Brain microvascular endothelial cell (primary cell): Measurements from ENCODE around the gene GVQW3.

ENCODE experiments used
- DNase-seq: peaks from one replicate; pipeline ENCODE4 v3.0.0-alpha.2; 2020
- H3K27ac ChIP-seq: fragments of 250-450 bp; sonication (Bioruptor Pico); 2 replicates; pipeline ENCODE4 v1.5.1; 2020; ENCODE audit warnings: mild to moderate bottlenecking, moderate library complexity
- H3K27me3 ChIP-seq: fragments of 250-450 bp; sonication (Bioruptor Pico); replicated peaks from 2 replicates; pipeline ENCODE4 v1.5.1; 2020; ENCODE audit warnings: mild to moderate bottlenecking
- H3K36me3 ChIP-seq: fragments of 250-450 bp; sonication (Bioruptor Pico); replicated peaks from 2 replicates; pipeline ENCODE4 v1.5.1; 2020; ENCODE audit warnings: mild to moderate bottlenecking
- H3K4me3 ChIP-seq: 2 replicates; pipeline ENCODE4 v1.5.1; 2011; ENCODE audit warnings: low read depth, mild to moderate bottlenecking, control low read depth, low read length, moderate library complexity
- in situ Hi-C: cut with HindIII; loops from 2 replicates; pipeline ENCODE4 v1.10.0; 2017; ENCODE audit warnings: low sequenced_read_pairs, low pct_ligation_motif_present
- TF ChIP-seq, protein P1 (sequence below): IDR thresholded peaks from 2 replicates; pipeline ENCODE4 v1.5.1; 2011; ENCODE audit warnings: low read depth, mild to moderate bottlenecking, moderate library complexity, low read length, control low read depth, inconsistent platforms; ENCODE audit errors: missing control alignments

Gene GVQW3

DNA sequence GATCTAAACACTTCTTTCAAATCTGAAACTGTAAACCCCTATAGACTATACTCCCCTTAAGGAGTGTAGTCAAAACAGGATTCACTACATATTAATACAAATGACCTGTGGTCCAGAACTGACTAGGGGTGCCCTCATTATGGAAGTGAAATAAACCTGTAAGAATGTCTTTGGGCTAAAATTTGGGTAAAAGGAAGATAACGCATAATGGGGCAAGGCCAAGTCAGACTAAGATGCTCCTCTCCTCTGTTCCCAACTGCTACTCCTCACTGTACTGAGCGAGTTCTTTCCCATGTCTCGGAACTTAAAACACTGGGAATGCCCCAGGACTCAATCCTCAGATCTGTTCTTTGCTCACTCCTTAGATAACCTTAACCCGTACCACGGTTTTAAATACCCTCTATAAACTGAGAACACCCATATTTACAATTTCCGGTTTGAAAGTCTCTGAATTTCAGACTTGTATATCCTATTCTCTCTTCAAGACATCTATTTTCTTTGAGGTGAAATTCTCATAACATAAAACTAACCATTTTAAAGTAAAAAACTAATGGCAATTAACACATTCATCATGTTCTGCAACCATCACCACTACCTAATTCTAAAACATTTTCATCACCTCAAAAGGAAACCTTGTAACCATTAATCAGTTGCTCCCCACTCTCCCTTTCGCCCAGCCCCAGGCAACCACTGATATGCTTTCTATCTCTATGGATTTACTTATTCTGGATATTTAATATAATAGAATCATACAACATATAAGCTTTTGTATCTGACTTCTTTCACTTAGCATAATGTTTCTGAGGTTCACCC is 4.2 kb upstream of the GVQW3 start:
- no peak overlapping the region for H3K4me3 ChIP-seq
- H3K27ac ChIP-seq = no peak overlapping the region
- in situ Hi-C loops = no loop called here
- TF ChIP-seq, protein P1, sequence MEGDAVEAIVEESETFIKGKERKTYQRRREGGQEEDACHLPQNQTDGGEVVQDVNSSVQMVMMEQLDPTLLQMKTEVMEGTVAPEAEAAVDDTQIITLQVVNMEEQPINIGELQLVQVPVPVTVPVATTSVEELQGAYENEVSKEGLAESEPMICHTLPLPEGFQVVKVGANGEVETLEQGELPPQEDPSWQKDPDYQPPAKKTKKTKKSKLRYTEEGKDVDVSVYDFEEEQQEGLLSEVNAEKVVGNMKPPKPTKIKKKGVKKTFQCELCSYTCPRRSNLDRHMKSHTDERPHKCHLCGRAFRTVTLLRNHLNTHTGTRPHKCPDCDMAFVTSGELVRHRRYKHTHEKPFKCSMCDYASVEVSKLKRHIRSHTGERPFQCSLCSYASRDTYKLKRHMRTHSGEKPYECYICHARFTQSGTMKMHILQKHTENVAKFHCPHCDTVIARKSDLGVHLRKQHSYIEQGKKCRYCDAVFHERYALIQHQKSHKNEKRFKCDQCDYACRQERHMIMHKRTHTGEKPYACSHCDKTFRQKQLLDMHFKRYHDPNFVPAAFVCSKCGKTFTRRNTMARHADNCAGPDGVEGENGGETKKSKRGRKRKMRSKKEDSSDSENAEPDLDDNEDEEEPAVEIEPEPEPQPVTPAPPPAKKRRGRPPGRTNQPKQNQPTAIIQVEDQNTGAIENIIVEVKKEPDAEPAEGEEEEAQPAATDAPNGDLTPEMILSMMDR = no peak
- DNase-seq = no peak
- H3K27me3 ChIP-seq = no peaks in the 10 kb centered on the region
- no peaks in the 10 kb centered on the region for H3K36me3 ChIP-seq

DNA sequence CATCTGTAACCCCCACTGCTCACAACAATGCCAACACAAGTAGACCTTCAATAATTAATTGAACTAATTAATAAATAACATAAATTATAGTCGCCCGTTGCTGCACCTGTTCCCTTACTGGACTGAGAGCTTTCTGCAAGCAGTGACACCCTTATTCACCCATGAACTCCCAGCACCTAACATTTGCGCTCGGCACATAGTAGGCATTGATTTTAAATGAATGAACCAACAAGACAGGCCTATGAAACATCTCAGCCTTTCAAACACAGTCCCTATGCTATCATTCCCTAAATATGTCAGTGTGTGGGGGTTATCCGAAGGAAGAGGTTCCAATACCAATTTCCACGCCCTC is 1.3 kb upstream of the GVQW3 start:
- in situ Hi-C loops = no loop called here
- no peak overlapping the region for H3K27ac ChIP-seq
- no peak for DNase-seq

DNA sequence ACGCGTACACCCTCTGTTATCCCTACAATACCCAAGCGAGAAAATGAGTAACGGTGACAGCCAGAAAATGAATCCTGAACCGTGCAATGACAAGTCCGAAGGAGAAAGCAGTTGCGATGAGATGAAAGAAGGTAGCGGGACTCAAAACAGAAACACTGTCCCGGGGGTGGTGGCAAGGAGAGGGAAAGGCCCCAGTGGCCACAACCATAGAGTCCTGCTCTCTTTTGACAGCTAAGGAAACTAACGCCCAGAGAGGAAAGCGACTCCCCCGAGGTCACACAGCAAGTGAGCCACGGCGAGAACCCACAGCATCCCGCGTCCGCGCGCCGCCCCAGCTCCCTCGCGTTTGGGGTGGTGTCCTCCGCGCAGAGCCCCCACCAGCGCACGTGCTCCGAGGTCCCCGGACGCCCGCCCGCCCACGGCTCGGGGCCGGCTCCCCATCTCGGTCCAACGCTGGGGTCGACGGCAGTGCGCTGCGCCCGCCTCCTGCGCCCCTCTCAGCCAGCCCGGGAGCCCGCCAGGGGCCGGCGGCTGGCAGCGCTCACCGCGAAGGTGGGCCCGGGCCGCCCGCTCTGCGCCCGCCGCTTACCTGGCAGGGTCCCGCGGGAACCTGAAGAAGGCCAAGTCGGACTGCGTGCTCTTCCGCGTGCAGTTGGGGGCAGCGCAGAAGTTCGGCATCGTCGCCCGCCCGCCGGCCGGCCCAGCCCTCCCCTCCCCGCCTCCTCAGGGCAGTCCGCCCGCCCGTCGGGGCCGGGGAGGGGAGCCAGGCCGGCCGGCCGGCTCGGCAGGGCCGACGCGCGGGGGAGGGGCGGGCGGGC is 755 bp upstream of the GVQW3 start:
- Histone ChIP-seq H3K27me3 (no peaks in the 10 kb centered on the region), H3K27ac (peak overlapping the region; percentile 51)
- peak; percentile 4 for DNase-seq

More for the DNA sequence above, 1.3 kb upstream of the GVQW3 start:
- TF ChIP-seq, protein P1 = no peak
- Histone ChIP-seq H3K36me3 (no peaks in the 10 kb centered on the region), H3K4me3 (peak overlapping the region; percentile 90), H3K27me3 (no peaks in the 10 kb centered on the region)

DNA sequence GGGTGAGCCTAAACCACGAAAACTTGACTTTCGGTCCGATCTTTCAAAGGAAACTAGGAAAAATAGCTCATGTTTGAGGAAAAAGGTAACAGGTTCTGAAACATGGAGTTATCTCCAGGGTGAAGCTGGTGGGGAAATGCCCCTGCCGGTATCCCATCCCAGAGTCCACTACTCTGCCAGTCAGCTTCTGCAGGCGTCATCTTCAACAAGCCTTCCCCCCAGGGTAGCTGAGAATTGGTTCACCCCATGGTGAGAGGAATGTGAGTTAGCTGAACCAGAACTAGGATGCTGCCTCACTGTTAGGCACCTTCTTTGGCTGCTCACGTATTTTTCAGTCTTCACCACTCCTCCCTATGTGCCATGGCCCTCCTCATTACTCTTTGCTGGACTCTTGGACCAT is 1.1 kb downstream of the GVQW3 start:
- H3K27ac ChIP-seq = no peak overlapping the region
- TF ChIP-seq, protein P1 = no peak
- H3K36me3 ChIP-seq = no peaks in the 10 kb centered on the region
- in situ Hi-C loops = no loop called here
- DNase-seq = no peak
- no peaks in the 10 kb centered on the region for H3K27me3 ChIP-seq
- peak overlapping the region; percentile 90 for H3K4me3 ChIP-seq

More for the DNA sequence above, 755 bp upstream of the GVQW3 start:
- H3K4me3 ChIP-seq = peak overlapping the region; percentile 90
- H3K36me3 ChIP-seq = no peaks in the 10 kb centered on the region
- TF ChIP-seq, protein P1 = no peak
- in situ Hi-C loops = no loop called here

DNA sequence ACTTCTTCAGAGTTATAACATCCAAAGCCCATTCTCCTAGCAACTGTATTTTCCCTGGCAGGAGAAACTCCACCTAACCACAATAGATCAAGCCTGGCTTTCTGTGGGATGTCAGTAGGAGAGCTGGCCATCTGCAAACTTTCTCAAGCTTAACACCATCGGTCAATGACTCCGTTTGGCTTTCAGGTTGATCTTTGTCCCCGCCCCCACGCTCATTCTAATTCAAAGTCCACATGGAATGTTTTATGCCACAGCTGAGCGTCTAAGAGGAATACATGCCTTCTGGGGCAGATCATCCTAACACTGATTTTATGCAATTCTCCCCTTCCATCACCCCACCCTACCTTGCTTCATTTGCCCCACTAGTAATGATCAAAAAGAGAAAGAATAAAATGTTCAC is 4.8 kb downstream of the GVQW3 start:
- Histone ChIP-seq H3K4me3 (no peak overlapping the region), H3K27ac (no peak overlapping the region), H3K27me3 (no peaks in the 10 kb centered on the region), H3K36me3 (no peaks in the 10 kb centered on the region)
- no peak for DNase-seq
- TF ChIP-seq, protein P1 = no peak
- in situ Hi-C loops = no loop called here
